ENCODE results near the gene LRRC3C.

DNA sequence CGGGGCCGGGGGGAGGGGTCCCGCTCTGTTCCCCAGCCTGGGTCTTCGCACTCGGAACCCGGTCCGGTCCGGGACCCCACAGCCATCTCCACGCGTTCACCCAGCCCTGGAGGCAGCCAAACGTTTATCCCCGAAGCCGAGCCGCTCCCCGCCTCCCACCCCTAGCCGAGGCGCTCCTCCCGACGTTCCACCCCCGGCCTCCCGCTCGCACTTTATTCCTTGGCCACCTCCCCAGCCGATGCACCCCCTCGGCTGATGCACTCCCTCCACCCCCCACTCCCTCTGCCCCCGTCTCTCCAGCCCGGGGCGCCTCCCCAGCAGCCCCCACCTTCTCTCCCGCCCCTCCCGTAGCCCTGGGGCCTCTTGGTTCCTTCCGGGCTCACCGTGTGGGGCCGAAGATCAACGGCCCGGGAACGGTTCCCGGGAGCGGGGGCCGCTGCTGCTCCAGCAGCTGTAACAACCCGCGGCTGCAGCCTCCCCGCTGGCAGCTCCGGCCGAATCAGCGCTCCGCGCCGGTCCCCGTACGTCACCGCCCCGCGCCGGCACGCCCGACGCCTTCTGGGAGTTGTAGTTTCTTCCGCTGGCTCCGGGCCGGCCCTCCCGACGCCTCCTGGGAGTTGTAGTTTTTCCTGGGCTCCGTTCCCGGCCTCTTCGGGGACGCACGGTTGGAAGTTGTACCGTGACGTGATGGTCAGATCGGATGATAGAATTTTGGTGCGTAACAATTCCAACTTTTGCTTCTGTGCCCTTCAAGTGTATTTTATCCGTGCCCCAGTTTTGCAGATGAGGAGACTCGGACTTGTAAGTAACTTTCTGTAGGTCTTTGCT, at the start of gene LRRC3C, which contains the start of gene ORMDL3:
- TF ChIP-seq, protein P1, sequence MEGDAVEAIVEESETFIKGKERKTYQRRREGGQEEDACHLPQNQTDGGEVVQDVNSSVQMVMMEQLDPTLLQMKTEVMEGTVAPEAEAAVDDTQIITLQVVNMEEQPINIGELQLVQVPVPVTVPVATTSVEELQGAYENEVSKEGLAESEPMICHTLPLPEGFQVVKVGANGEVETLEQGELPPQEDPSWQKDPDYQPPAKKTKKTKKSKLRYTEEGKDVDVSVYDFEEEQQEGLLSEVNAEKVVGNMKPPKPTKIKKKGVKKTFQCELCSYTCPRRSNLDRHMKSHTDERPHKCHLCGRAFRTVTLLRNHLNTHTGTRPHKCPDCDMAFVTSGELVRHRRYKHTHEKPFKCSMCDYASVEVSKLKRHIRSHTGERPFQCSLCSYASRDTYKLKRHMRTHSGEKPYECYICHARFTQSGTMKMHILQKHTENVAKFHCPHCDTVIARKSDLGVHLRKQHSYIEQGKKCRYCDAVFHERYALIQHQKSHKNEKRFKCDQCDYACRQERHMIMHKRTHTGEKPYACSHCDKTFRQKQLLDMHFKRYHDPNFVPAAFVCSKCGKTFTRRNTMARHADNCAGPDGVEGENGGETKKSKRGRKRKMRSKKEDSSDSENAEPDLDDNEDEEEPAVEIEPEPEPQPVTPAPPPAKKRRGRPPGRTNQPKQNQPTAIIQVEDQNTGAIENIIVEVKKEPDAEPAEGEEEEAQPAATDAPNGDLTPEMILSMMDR (conservative IDR thresholded peaks at IDR 0.05; ENCODE audit: low read length) = no peak
- no peak for TF ChIP-seq EZH2phosphoT487 (IDR thresholded peaks at IDR 0.05; ENCODE audit: borderline replicate concordance)

Data from Loucy (cell line).